ENCODE data around the gene ZNF683. TPM values are rescaled to one million over a fixed set of nuclear protein-coding genes. Genes with fewer than 3 reads are reported as not detected.

Gene ZNF683
- total and polyA plus RNA-seq, 2 of the 4 experiments (the other 2 are of a cell fraction), result not detected

DNA sequence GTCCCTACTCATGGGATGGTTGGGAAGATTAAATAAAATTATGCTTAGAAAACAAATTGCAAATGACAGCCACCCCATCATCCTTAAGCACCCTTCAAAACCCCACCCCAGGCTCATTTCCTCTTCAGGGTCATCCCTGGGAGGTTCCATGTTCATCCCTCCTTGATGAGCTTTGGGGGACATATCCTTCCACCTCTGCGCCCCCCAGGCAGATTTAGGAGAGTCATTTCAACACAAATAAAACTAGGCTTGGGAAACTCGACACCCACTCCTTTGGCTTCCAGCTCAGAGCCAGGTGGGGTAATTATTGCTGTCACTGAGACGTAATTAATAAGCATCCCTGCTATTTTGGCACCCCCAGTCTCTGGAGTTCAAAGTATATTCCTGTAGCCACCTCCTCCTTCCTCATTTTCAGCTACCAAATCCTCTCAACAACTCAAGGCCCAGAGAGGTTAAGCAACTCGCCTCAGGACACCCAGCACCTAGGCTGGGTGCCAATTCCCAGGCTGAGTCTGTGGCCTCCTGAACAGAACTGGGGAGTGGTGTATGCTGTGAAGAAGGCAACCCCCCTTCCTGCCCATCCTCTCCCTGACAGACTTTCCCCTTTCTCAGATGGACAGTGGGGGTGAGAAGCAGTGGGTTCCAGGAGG lies 19.2 kb downstream of the ZNF683 start:
- Histone ChIP-seq H3K56ac (ENCODE audit: extremely low read depth, insufficient read depth, low read length) (no peak overlapping the region), H4K20me1 (ENCODE audit: insufficient read depth, low read length) (no peaks in the 10 kb centered on the region; the same call in 1 of the 2 replicates), H2AFZ (replicated peaks; ENCODE audit: low read length, poor library complexity) (no peak overlapping the region), H4K5ac (ENCODE audit: low read depth, low read length) (no peak overlapping the region), H3K36me3 (ENCODE audit: control insufficient read depth, insufficient read depth, low read length) (no peaks in the 10 kb centered on the region), H3K4ac (ENCODE audit: low read depth, low read length) (no peak overlapping the region), H3K4me2 (ENCODE audit: low read depth, low read length) (no peak overlapping the region), H2BK15ac (ENCODE audit: low read depth, low read length) (no peak overlapping the region), H3K14ac (replicated peaks; ENCODE audit: low read depth, low read length) (no peak overlapping the region), H3K23ac (ENCODE audit: low read depth, low read length) (no peak overlapping the region), H2BK20ac (ENCODE audit: low read depth, low read length) (no peak overlapping the region), H3K4me3 (ENCODE audit: insufficient read depth, low read depth, low read length) (no peak overlapping the region), H3K4me1 (ENCODE audit: control insufficient read depth, insufficient read depth, low read length) (peaks cover 9% of the 10 kb centered on the region), H2BK120ac (ENCODE audit: low read depth, low read length) (no peak overlapping the region), H3K79me1 (ENCODE audit: low read depth in 1 of 2, low read length in 2 of 2) (no peaks in the 10 kb centered on the region), H3K18ac (ENCODE audit: low read depth, low read length) (no peak overlapping the region), H3K9me3 (ENCODE audit: control insufficient read depth, insufficient read depth, low read length) (no peaks in the 10 kb centered on the region), H2AK9ac (replicated peaks; ENCODE audit: low read depth, low read length, poor library complexity) (no peak overlapping the region), H3K27me3 (ENCODE audit: control insufficient read depth, insufficient read depth, low read length) (peaks cover 42% of the 10 kb centered on the region), H4K8ac (ENCODE audit: low read depth in 2 of 2, low read length in 2 of 2) (no peak overlapping the region), H3K9me1 (ENCODE audit: insufficient read depth, low read length) (peaks cover 9% of the 10 kb centered on the region; the same call in 1 of the 2 replicates), H2AK5ac (ENCODE audit: low read depth, low read length) (no peak overlapping the region; the same call in 1 of the 2 replicates), H4K91ac (ENCODE audit: insufficient read depth, low read depth, low read length) (no peak overlapping the region), H2BK5ac (ENCODE audit: low read depth, low read length, poor library complexity, severe bottlenecking) (no peak overlapping the region), H3K9ac (ENCODE audit: low read depth, low read length) (no peak overlapping the region), H3K27ac (ENCODE audit: insufficient read depth, low read length) (no peak overlapping the region)
- WGBS, 2 experiments (ENCODE audit: extremely low coverage in 2 of 2, insufficient read length in 1 of 2), result no CpG with 5 or more reads among the region's 4 CpGs
- DNase-seq, result no peak
- intact Hi-C loops (cut with micrococcal nuclease) (no loop called here), dilution Hi-C loops (cut with HindIII; ENCODE audit: low sequenced_read_pairs, unreplicated experiment) (no loop called here), in situ Hi-C loops (cut with MboI; ENCODE audit: low sequenced_read_pairs) (no loop called here)
- POLR2A ChIA-PET (ENCODE audit: unreplicated experiment), result no interaction called here
- no peak for ATAC-seq (ENCODE audit: low read depth)
- BruUV-seq (replicated peaks), result no TSS peak
- TF ChIP-seq MXI1 (IDR thresholded peaks at IDR 0.05; ENCODE audit: borderline replicate concordance, low read depth, low read length) (no peak), FOS (IDR thresholded peaks at IDR 0.05; ENCODE audit: low read depth, low read length) (no peak), POLR2A (IDR thresholded peaks at IDR 0.05; ENCODE audit: low read depth, low read length) (no peak), MAZ (IDR thresholded peaks at IDR 0.05; ENCODE audit: borderline replicate concordance, low read depth, low read length) (no peak), SMC3 (IDR thresholded peaks at IDR 0.05; ENCODE audit: low read depth, low read length) (no peak), BHLHE40 (IDR thresholded peaks at IDR 0.05; ENCODE audit: low read depth, low read length) (no peak), MAFK (IDR thresholded peaks at IDR 0.05; ENCODE audit: low read depth, low read length) (no peak), RAD21 (IDR thresholded peaks at IDR 0.05; ENCODE audit: low read length) (no peak)
- TF ChIP-seq, protein P1, sequence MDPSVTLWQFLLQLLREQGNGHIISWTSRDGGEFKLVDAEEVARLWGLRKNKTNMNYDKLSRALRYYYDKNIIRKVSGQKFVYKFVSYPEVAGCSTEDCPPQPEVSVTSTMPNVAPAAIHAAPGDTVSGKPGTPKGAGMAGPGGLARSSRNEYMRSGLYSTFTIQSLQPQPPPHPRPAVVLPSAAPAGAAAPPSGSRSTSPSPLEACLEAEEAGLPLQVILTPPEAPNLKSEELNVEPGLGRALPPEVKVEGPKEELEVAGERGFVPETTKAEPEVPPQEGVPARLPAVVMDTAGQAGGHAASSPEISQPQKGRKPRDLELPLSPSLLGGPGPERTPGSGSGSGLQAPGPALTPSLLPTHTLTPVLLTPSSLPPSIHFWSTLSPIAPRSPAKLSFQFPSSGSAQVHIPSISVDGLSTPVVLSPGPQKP (IDR thresholded peaks at IDR 0.05; ENCODE audit: borderline replicate concordance, low read depth, low read length), result no peak
- CTCF ChIA-PET, result no interaction called here
